ENCODE measurements around the gene SLC25A21. TPM values are rescaled to one million over a fixed set of nuclear protein-coding genes. Genes with fewer than 3 reads are reported as not detected.

Gene SLC25A21
- total RNA-seq, 2 experiments from 2014 or later = not detected

GRCh38 chr14:36659010-36659821 lies 513.2 kb downstream of the SLC25A21 start:
- H3K4me3 Mint-ChIP-seq = no peak overlapping the region
- ChIA-PET POLR2A (no interaction called here), CTCF (interaction anchor here (1.1 kb wide), 1 partner anchor 9 kb away, joined by 3 read pairs; no protein-coding TSS in a partner anchor)
- H3K27me3 Mint-ChIP-seq = peaks cover 94% of the 10 kb centered on the region
- no peak for DNase-seq
- H3K36me3 Mint-ChIP-seq (ENCODE audit: low read depth) = peaks cover 3% of the 10 kb centered on the region
- TF ChIP-seq CTCF (IDR thresholded peaks at IDR 0.05) = no peak
- no peak overlapping the region for H3K27ac Mint-ChIP-seq
- H3K4me1 Mint-ChIP-seq (ENCODE audit: low read depth) = peaks cover 40% of the 10 kb centered on the region
- H3K9me3 Mint-ChIP-seq = peaks cover 5% of the 10 kb centered on the region
- no peak for ATAC-seq
- intact Hi-C loops (cut with micrococcal nuclease) = loop anchor here (5.0 to 10.0 kb wide), 4 partner anchors 77 to 936 kb away; partner anchors contain the start of genes FOXA1, NKX2-8 and TTC6

GRCh38 chr14:36658123-36659009 lies 514.0 kb downstream of the SLC25A21 start:
- ATAC-seq (no peak), DNase-seq (no peak)
- ChIA-PET CTCF (interaction anchor here (1.1 kb wide), 1 partner anchor 11 kb away, joined by 3 read pairs; no protein-coding TSS in a partner anchor), POLR2A (no interaction called here)
- no peak for TF ChIP-seq CTCF (IDR thresholded peaks at IDR 0.05)
- Mint-ChIP-seq H3K36me3 (ENCODE audit: low read depth) (peaks cover 3% of the 10 kb centered on the region), H3K9me3 (peaks cover 5% of the 10 kb centered on the region), H3K4me3 (no peak overlapping the region), H3K27ac (no peak overlapping the region), H3K4me1 (ENCODE audit: low read depth) (peaks cover 31% of the 10 kb centered on the region), H3K27me3 (peaks cover 92% of the 10 kb centered on the region)
- intact Hi-C loops (cut with micrococcal nuclease) = loop anchor here (5.0 to 10.0 kb wide), 4 partner anchors 76 to 936 kb away; partner anchors contain the start of genes FOXA1, NKX2-8 and TTC6

GRCh38 chr14:36657399-36658122 lies 514.8 kb downstream of the SLC25A21 start:
- ATAC-seq (no peak), DNase-seq (no peak)
- Mint-ChIP-seq H3K27ac (no peak overlapping the region), H3K36me3 (ENCODE audit: low read depth) (peaks cover 3% of the 10 kb centered on the region), H3K9me3 (peaks cover 4% of the 10 kb centered on the region), H3K4me1 (ENCODE audit: low read depth) (peaks cover 29% of the 10 kb centered on the region), H3K27me3 (peaks cover 93% of the 10 kb centered on the region), H3K4me3 (no peak overlapping the region)
- no peak for TF ChIP-seq CTCF (IDR thresholded peaks at IDR 0.05)
- ChIA-PET POLR2A (no interaction called here), CTCF (interaction anchor here (0.9 to 1.1 kb wide), 2 partner anchors 10 to 493 kb away, joined by 3 read pairs; no protein-coding TSS in a partner anchor)
- intact Hi-C loops (cut with micrococcal nuclease) = loop anchor here (5.0 to 10.0 kb wide), 4 partner anchors 75 to 937 kb away; partner anchors contain the start of genes FOXA1, NKX2-8 and TTC6

GRCh38 chr14:36656687-36657398 lies 515.6 kb downstream of the SLC25A21 start:
- Mint-ChIP-seq H3K9me3 (peaks cover 3% of the 10 kb centered on the region), H3K36me3 (ENCODE audit: low read depth) (peaks cover 3% of the 10 kb centered on the region), H3K4me3 (no peak overlapping the region), H3K4me1 (ENCODE audit: low read depth) (peaks cover 24% of the 10 kb centered on the region), H3K27me3 (peaks cover 88% of the 10 kb centered on the region), H3K27ac (no peak overlapping the region)
- CTCF ChIA-PET = interaction anchor here (0.8 to 1.8 kb wide), 6 partner anchors 9 to 493 kb away, joined by 3 to 7 read pairs (median 4); no protein-coding TSS in a partner anchor
- intact Hi-C loops (cut with micrococcal nuclease) = loop anchor here (5.0 to 10.0 kb wide), 4 partner anchors 75 to 938 kb away; partner anchors contain the start of genes FOXA1, NKX2-8 and TTC6
- no peak for ATAC-seq
- TF ChIP-seq CTCF (IDR thresholded peaks at IDR 0.05) = no peak
- no peak for DNase-seq
- POLR2A ChIA-PET = no interaction called here

Data from activated CD8-positive, alpha-beta T cell treated with anti-CD3 and anti-CD28 coated beads for 36 hours (primary cell).